ENCODE results near the gene FUBP3.
"Not testable (repeated sequence)": the region's sequence is repeated elsewhere in the genome, so short reads cannot be mapped to it uniquely, and the experiment has no call there.

FUBP3 gene

GRCh38 chr9:130682421-130683121 is 103.2 kb downstream of the FUBP3 start:
- DNase-seq (ENCODE audit: low spot score), result peak; percentile 89

GRCh38 chr9:130685104-130685503 is 105.7 kb downstream of the FUBP3 start:
- no peak for DNase-seq (ENCODE audit: low spot score)

GRCh38 chr9:130685945-130686344 is 106.6 kb downstream of the FUBP3 start:
- DNase-seq (ENCODE audit: low spot score), result not testable (repeated sequence)

GRCh38 chr9:130687615-130688014 is 108.2 kb downstream of the FUBP3 start:
- DNase-seq (ENCODE audit: low spot score), result no peak
